Measurements from ENCODE around the gene SLC6A19. TPM values are rescaled to one million over a fixed set of nuclear protein-coding genes. Genes with fewer than 3 reads are reported as not detected.

The SLC6A19 gene
- polyA plus RNA-seq, 3 donors = not detected

- TF ChIP-seq, protein P1, sequence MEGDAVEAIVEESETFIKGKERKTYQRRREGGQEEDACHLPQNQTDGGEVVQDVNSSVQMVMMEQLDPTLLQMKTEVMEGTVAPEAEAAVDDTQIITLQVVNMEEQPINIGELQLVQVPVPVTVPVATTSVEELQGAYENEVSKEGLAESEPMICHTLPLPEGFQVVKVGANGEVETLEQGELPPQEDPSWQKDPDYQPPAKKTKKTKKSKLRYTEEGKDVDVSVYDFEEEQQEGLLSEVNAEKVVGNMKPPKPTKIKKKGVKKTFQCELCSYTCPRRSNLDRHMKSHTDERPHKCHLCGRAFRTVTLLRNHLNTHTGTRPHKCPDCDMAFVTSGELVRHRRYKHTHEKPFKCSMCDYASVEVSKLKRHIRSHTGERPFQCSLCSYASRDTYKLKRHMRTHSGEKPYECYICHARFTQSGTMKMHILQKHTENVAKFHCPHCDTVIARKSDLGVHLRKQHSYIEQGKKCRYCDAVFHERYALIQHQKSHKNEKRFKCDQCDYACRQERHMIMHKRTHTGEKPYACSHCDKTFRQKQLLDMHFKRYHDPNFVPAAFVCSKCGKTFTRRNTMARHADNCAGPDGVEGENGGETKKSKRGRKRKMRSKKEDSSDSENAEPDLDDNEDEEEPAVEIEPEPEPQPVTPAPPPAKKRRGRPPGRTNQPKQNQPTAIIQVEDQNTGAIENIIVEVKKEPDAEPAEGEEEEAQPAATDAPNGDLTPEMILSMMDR (IDR thresholded peaks at IDR 0.05) = no peak
- H3K27me3 ChIP-seq (ENCODE audit: control insufficient read depth in 2 of 2, insufficient read depth in 2 of 2, low read length in 2 of 2) = peaks cover 0 to 8% of the 10 kb centered on the region in 2 donors
- no peaks in the 10 kb centered on the region for H3K36me3 Mint-ChIP-seq
- H3K27ac ChIP-seq (ENCODE audit: low read depth in 1 of 2, low read length in 2 of 2) = no peak overlapping the region
- WGBS (ENCODE audit: insufficient coverage) = 89% methylated on average over 14 of the region's 15 CpGs
- intact Hi-C loops (cut with micrococcal nuclease) = loop anchor here (10.0 kb wide), 1 partner anchor 247 kb away; no protein-coding TSS in a partner anchor
- no peak overlapping the region for H3K4me2 ChIP-seq (replicated peaks; ENCODE audit: extremely low read depth, low read length, poor library complexity, severe bottlenecking)
- H3K4me3 ChIP-seq (replicated peaks in 1 of 3; ENCODE audit: low read depth in 2 of 3, low read length in 3 of 3) = no peak overlapping the region
- no peaks in the 10 kb centered on the region for H4K20me1 ChIP-seq (ENCODE audit: insufficient read depth, low read length)
- H3K4me1 ChIP-seq (ENCODE audit: control insufficient read depth in 1 of 2, insufficient read depth in 2 of 2, low read length in 2 of 2) = peaks cover 12 to 13% of the 10 kb centered on the region in 2 donors
- peaks cover 0 to 6% (median 3%) of the 10 kb centered on the region in 7 donors for H3K9me3 Mint-ChIP-seq
- no peak for DNase-seq
- no peak overlapping the region for H3K4me3 Mint-ChIP-seq
- no peaks in the 10 kb centered on the region for H3K9me3 ChIP-seq (replicated peaks in 1 of 2; ENCODE audit: control insufficient read depth in 1 of 2, insufficient read depth in 1 of 2, low read length in 2 of 2)
- H3K9ac ChIP-seq (ENCODE audit: insufficient read depth, low read length, poor library complexity, severe bottlenecking) = no peak overlapping the region
- H3K4me1 Mint-ChIP-seq = peaks cover 9% of the 10 kb centered on the region
- H3K27ac Mint-ChIP-seq = no peak overlapping the region
- H2AFZ ChIP-seq (ENCODE audit: insufficient read depth, low read depth, low read length, poor library complexity, severe bottlenecking) = no peak overlapping the region
- H3K27me3 Mint-ChIP-seq (ENCODE audit: low read depth in 3 of 3) = peaks cover 5 to 21% (median 18%) of the 10 kb centered on the region in 3 donors
- no peaks in the 10 kb centered on the region for H3K36me3 ChIP-seq (replicated peaks in 1 of 2; ENCODE audit: control insufficient read depth in 1 of 2, insufficient read depth in 2 of 2, low read length in 2 of 2)
- H3K79me2 ChIP-seq (ENCODE audit: insufficient read depth, low read length) = no peaks in the 10 kb centered on the region
Observed at GRCh38 chr5:1171340-1171941, 30.0 kb upstream of the SLC6A19 start.

GRCh38 chr5:1172007-1172581, 29.3 kb upstream of the SLC6A19 start:
- Mint-ChIP-seq H3K4me3 (no peak overlapping the region), H3K4me1 (peaks cover 9% of the 10 kb centered on the region), H3K27me3 (ENCODE audit: low read depth in 3 of 3) (peaks cover 5 to 20% (median 17%) of the 10 kb centered on the region in 3 donors), H3K9me3 (peaks cover 0 to 6% (median 3%) of the 10 kb centered on the region in 7 donors), H3K36me3 (no peaks in the 10 kb centered on the region), H3K27ac (no peak overlapping the region)
- Histone ChIP-seq H3K79me2 (ENCODE audit: insufficient read depth, low read length) (no peaks in the 10 kb centered on the region), H3K4me2 (replicated peaks; ENCODE audit: extremely low read depth, low read length, poor library complexity, severe bottlenecking) (no peak overlapping the region), H3K4me3 (replicated peaks in 1 of 3; ENCODE audit: low read depth in 2 of 3, low read length in 3 of 3) (no peak overlapping the region), H3K27ac (ENCODE audit: low read depth in 1 of 2, low read length in 2 of 2) (no peak overlapping the region), H3K9ac (ENCODE audit: insufficient read depth, low read length, poor library complexity, severe bottlenecking) (no peak overlapping the region), H3K36me3 (replicated peaks in 1 of 2; ENCODE audit: control insufficient read depth in 1 of 2, insufficient read depth in 2 of 2, low read length in 2 of 2) (no peaks in the 10 kb centered on the region), H2AFZ (ENCODE audit: insufficient read depth, low read depth, low read length, poor library complexity, severe bottlenecking) (no peak overlapping the region), H3K9me3 (replicated peaks in 1 of 2; ENCODE audit: control insufficient read depth in 1 of 2, insufficient read depth in 1 of 2, low read length in 2 of 2) (no peaks in the 10 kb centered on the region), H3K4me1 (ENCODE audit: control insufficient read depth in 1 of 2, insufficient read depth in 2 of 2, low read length in 2 of 2) (peaks cover 12 to 13% of the 10 kb centered on the region in 2 donors), H3K27me3 (ENCODE audit: control insufficient read depth in 2 of 2, insufficient read depth in 2 of 2, low read length in 2 of 2) (peaks cover 0 to 8% of the 10 kb centered on the region in 2 donors), H4K20me1 (ENCODE audit: insufficient read depth, low read length) (no peaks in the 10 kb centered on the region)
- TF ChIP-seq, protein P1 (IDR thresholded peaks at IDR 0.05) = no peak
- no peak for DNase-seq
- intact Hi-C loops (cut with micrococcal nuclease) = loop anchor here (10.0 kb wide), 1 partner anchor 247 kb away; no protein-coding TSS in a partner anchor
- 93% methylated on average over 18 of the region's 20 CpGs for WGBS (ENCODE audit: insufficient coverage)

All from CD14-positive monocyte (primary cell).